ENCODE results near the gene COMTD1. TPM values are rescaled to one million over a fixed set of nuclear protein-coding genes. Genes with fewer than 3 reads are reported as not detected.

Gene COMTD1
- polyA plus RNA-seq, 1 of the 3 experiments (the other 2 are of a cell fraction), result 7.6 TPM

GRCh38 chr10:75283078-75283670, 47.4 kb upstream of the COMTD1 start:
- no peak overlapping the region for H3K27ac ChIP-seq (ENCODE audit: low read depth in 2 of 2, low read length in 1 of 2)
- H3K9me3 ChIP-seq, result no peaks in the 10 kb centered on the region
- no peaks in the 10 kb centered on the region for H3K9me2 ChIP-seq
- CTCF ChIA-PET, result interaction anchor here (1.0 to 2.6 kb wide), 2 partner anchors 12 to 73 kb away, joined by 3 to 10 read pairs; partner anchors contain the start of gene VDAC2
- H4K20me1 ChIP-seq (ENCODE audit: insufficient read depth), result no peaks in the 10 kb centered on the region
- H3F3A ChIP-seq (replicated peaks; ENCODE audit: insufficient read depth), result no peaks in the 10 kb centered on the region
- H3K4me3 ChIP-seq (ENCODE audit: low read depth in 2 of 2, low read length in 1 of 2), result no peak overlapping the region
- no peaks in the 10 kb centered on the region for H3K36me3 ChIP-seq (replicated peaks in 1 of 2; ENCODE audit: control insufficient read depth in 1 of 2, insufficient read depth in 2 of 2, low read length in 1 of 2)
- H3K27me3 ChIP-seq (ENCODE audit: insufficient read depth), result peaks cover 11% of the 10 kb centered on the region; the same call in 1 of the 2 replicates
- DNase-seq, result no peak
- no peaks in the 10 kb centered on the region; a peak in 1 of 4 replicates for H3K4me1 ChIP-seq (ENCODE audit: control insufficient read depth in 1 of 2, insufficient read depth in 2 of 2, low read depth in 1 of 2, low read length in 1 of 2)
- 59% methylated on average over 14 of the region's 14 CpGs for WGBS (ENCODE audit: low lambda C conversion rate)
- no peak overlapping the region for H3K9ac ChIP-seq
- H3K79me2 ChIP-seq (ENCODE audit: insufficient read depth), result no peaks in the 10 kb centered on the region
- TF ChIP-seq ZBTB33 (IDR thresholded peaks at IDR 0.05; ENCODE audit: borderline replicate concordance, low read depth), result no peak
- no peak for TF ChIP-seq POLR2AphosphoS5 (IDR thresholded peaks at IDR 0.05; ENCODE audit: low read depth, low read length)
- no peak for TF ChIP-seq NFIC (IDR thresholded peaks at IDR 0.05; ENCODE audit: borderline replicate concordance)
- TF ChIP-seq GATA2 (CRISPR knock-in tag; IDR thresholded peaks at IDR 0.05), result no peak
- TF ChIP-seq USF2 (IDR thresholded peaks at IDR 0.05; ENCODE audit: borderline replicate concordance, low read depth, low read length), result no peak
- TF ChIP-seq SMC3 (IDR thresholded peaks at IDR 0.05; ENCODE audit: low read depth, low read length), result no peak
- no peak for TF ChIP-seq FOXJ3 (CRISPR knock-in tag; IDR thresholded peaks at IDR 0.05)
- no peak for TF ChIP-seq EP300 (IDR thresholded peaks at IDR 0.05; ENCODE audit: borderline replicate concordance in 1 of 2, low read depth in 1 of 2, low read length in 1 of 2)
- TF ChIP-seq ELF1 (IDR thresholded peaks at IDR 0.05), result no peak
- no peak for TF ChIP-seq TCF12 (IDR thresholded peaks at IDR 0.05)
- no peak for TF ChIP-seq FOSL2 (IDR thresholded peaks at IDR 0.05; ENCODE audit: borderline replicate concordance, low read depth)
- TF ChIP-seq MAX (IDR thresholded peaks at IDR 0.05; ENCODE audit: low read depth), result no peak
- no peak for TF ChIP-seq RAD21 (IDR thresholded peaks at IDR 0.05; ENCODE audit: low read length)
- no peak for TF ChIP-seq IRF3 (IDR thresholded peaks at IDR 0.05; ENCODE audit: low read depth, low read length)
- TF ChIP-seq JUND (IDR thresholded peaks at IDR 0.05), result no peak
- TF ChIP-seq FOXM1 (IDR thresholded peaks at IDR 0.05; ENCODE audit: low read depth), result no peak
- TF ChIP-seq MXI1 (IDR thresholded peaks at IDR 0.05; ENCODE audit: low read depth, low read length), result no peak
- TF ChIP-seq USF1 (IDR thresholded peaks at IDR 0.05; ENCODE audit: borderline replicate concordance, low read depth), result no peak
- no peak for TF ChIP-seq REST (IDR thresholded peaks at IDR 0.05; ENCODE audit: low read depth, low read length)
- TF ChIP-seq SIN3A (IDR thresholded peaks at IDR 0.05; ENCODE audit: borderline replicate concordance, low read depth, low read length), result no peak
- H3K4me2 ChIP-seq, result no peak overlapping the region
- H2AFZ ChIP-seq (ENCODE audit: low read depth), result no peak overlapping the region
- POLR2A ChIA-PET, result no interaction called here

Measured in SK-N-SH (cell line).